Measurements from ENCODE around the gene DCDC2C. TPM values are rescaled to one million over a fixed set of nuclear protein-coding genes. Genes with fewer than 3 reads are reported as not detected.
"Not testable (repeated sequence)": the region's sequence is repeated elsewhere in the genome, so short reads cannot be mapped to it uniquely, and the experiment has no call there.

DCDC2C gene
- total RNA-seq, 1 donor from 2014 or later: not detected

- no peak for DNase-seq (ENCODE audit: extremely low spot score, unreplicated experiment)
- no peak overlapping the region for H3K27ac Mint-ChIP-seq
- peaks cover 4% of the 10 kb centered on the region for H3K27me3 Mint-ChIP-seq
- H3K9me3 Mint-ChIP-seq: peaks cover 5% of the 10 kb centered on the region
- no peaks in the 10 kb centered on the region for H3K4me1 Mint-ChIP-seq (ENCODE audit: unreplicated experiment)
- TF ChIP-seq CTCF (conservative IDR thresholded peaks at IDR 0.05): no peak
- H3K4me3 Mint-ChIP-seq: no peak overlapping the region
- no peaks in the 10 kb centered on the region for H3K36me3 Mint-ChIP-seq
These were observed 102.8 kb downstream of the DCDC2C start for GRCh38 chr2:3806168-3806567.

- H3K27ac Mint-ChIP-seq: no peak overlapping the region
- no peaks in the 10 kb centered on the region for H3K36me3 Mint-ChIP-seq
- H3K4me1 Mint-ChIP-seq (ENCODE audit: unreplicated experiment): no peaks in the 10 kb centered on the region
- H3K9me3 Mint-ChIP-seq: peaks cover 5% of the 10 kb centered on the region
- H3K27me3 Mint-ChIP-seq: peaks cover 4% of the 10 kb centered on the region
- no peak overlapping the region for H3K4me3 Mint-ChIP-seq
- no peak for TF ChIP-seq CTCF (conservative IDR thresholded peaks at IDR 0.05)
- no peak for DNase-seq (ENCODE audit: extremely low spot score, unreplicated experiment)
These were observed 103.4 kb downstream of the DCDC2C start for GRCh38 chr2:3806730-3807129.

GRCh38 chr2:3807853-3808252, 104.5 kb downstream of the DCDC2C start:
- Mint-ChIP-seq H3K4me3 (no peak overlapping the region), H3K36me3 (no peaks in the 10 kb centered on the region), H3K27ac (no peak overlapping the region), H3K9me3 (peaks cover 5% of the 10 kb centered on the region), H3K27me3 (peaks cover 4% of the 10 kb centered on the region), H3K4me1 (ENCODE audit: unreplicated experiment) (no peaks in the 10 kb centered on the region)
- no peak for DNase-seq (ENCODE audit: extremely low spot score, unreplicated experiment)
- no peak for TF ChIP-seq CTCF (conservative IDR thresholded peaks at IDR 0.05)

- Mint-ChIP-seq H3K4me3 (no peak overlapping the region), H3K27ac (no peak overlapping the region), H3K9me3 (no peaks in the 10 kb centered on the region), H3K27me3 (no peaks in the 10 kb centered on the region), H3K4me1 (ENCODE audit: unreplicated experiment) (no peaks in the 10 kb centered on the region), H3K36me3 (no peaks in the 10 kb centered on the region)
- DNase-seq (ENCODE audit: extremely low spot score, unreplicated experiment): no peak
- TF ChIP-seq CTCF (conservative IDR thresholded peaks at IDR 0.05): no peak
These were observed 111.4 kb downstream of the DCDC2C start for GRCh38 chr2:3814706-3815245.

GRCh38 chr2:3817144-3817543, 113.8 kb downstream of the DCDC2C start:
- not testable (repeated sequence) for H3K36me3 Mint-ChIP-seq; H3K9me3 Mint-ChIP-seq; H3K27ac Mint-ChIP-seq; H3K4me3 Mint-ChIP-seq; H3K4me1 Mint-ChIP-seq (ENCODE audit: unreplicated experiment); DNase-seq (ENCODE audit: extremely low spot score, unreplicated experiment)
- peaks cover 12% of the 10 kb centered on the region for H3K27me3 Mint-ChIP-seq

GRCh38 chr2:3823748-3824147, 120.4 kb downstream of the DCDC2C start:
- H3K4me3 Mint-ChIP-seq: no peak overlapping the region
- no peaks in the 10 kb centered on the region for H3K9me3 Mint-ChIP-seq
- peaks cover 16% of the 10 kb centered on the region for H3K27me3 Mint-ChIP-seq
- H3K36me3 Mint-ChIP-seq: no peaks in the 10 kb centered on the region
- TF ChIP-seq CTCF (conservative IDR thresholded peaks at IDR 0.05): no peak
- H3K27ac Mint-ChIP-seq: no peak overlapping the region
- DNase-seq (ENCODE audit: extremely low spot score, unreplicated experiment): no peak
- no peaks in the 10 kb centered on the region for H3K4me1 Mint-ChIP-seq (ENCODE audit: unreplicated experiment)
